ENCODE data around the gene MPPED1.

MPPED1 gene

GRCh38 chr22:43553451-43554258 lies 141.8 kb downstream of the MPPED1 start:
- in situ Hi-C loops (cut with MboI; ENCODE audit: low sequenced_read_pairs, unreplicated experiment) = no loop called here
- no peak for DNase-seq (ENCODE audit: low spot score)
- TF ChIP-seq, protein P1, sequence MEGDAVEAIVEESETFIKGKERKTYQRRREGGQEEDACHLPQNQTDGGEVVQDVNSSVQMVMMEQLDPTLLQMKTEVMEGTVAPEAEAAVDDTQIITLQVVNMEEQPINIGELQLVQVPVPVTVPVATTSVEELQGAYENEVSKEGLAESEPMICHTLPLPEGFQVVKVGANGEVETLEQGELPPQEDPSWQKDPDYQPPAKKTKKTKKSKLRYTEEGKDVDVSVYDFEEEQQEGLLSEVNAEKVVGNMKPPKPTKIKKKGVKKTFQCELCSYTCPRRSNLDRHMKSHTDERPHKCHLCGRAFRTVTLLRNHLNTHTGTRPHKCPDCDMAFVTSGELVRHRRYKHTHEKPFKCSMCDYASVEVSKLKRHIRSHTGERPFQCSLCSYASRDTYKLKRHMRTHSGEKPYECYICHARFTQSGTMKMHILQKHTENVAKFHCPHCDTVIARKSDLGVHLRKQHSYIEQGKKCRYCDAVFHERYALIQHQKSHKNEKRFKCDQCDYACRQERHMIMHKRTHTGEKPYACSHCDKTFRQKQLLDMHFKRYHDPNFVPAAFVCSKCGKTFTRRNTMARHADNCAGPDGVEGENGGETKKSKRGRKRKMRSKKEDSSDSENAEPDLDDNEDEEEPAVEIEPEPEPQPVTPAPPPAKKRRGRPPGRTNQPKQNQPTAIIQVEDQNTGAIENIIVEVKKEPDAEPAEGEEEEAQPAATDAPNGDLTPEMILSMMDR (IDR thresholded peaks at IDR 0.05; ENCODE audit: borderline replicate concordance, control extremely low read depth, extremely low read depth, insufficient read depth, missing control alignments) = no peak

- TF ChIP-seq, protein P1 (IDR thresholded peaks at IDR 0.05; ENCODE audit: borderline replicate concordance, control extremely low read depth, extremely low read depth, insufficient read depth, missing control alignments) = no peak
- in situ Hi-C loops (cut with MboI; ENCODE audit: low sequenced_read_pairs, unreplicated experiment) = no loop called here
- DNase-seq (ENCODE audit: low spot score) = no peak
These were observed 142.4 kb downstream of the MPPED1 start for GRCh38 chr22:43554259-43554636.

DNA sequence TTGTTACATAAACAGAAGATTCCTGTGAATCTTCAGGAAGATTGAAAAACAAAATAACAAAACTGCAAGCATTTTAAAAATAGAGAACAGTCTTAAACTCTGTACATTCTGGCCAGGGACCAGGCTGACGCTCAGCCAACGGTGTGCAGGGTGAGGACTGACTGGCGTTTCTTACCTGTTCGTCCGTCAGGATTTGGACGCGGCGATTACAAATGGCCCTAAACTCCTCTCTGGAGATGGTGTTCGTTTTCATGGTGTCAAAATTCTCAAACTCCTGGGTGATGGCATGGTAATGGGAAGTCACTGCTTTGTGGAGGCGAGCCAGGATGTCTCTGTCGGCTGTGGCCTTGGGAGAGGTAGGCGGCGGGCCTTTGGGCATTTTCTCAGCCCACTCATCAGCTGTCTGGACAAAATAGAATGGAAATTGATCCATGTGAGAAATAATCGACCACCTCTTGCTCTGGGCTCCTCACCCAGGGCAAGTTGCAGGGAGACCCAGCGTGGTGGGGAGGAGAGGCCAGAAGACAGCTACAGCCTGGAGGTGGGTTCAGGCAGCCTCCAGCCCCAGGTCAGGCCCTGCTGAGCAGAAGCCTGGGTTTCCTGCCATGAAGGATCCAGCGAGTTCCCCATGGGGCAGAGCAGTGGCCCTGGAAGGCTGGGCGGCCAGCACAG lies 143.0 kb downstream of the MPPED1 start:
- in situ Hi-C loops (cut with MboI; ENCODE audit: low sequenced_read_pairs, unreplicated experiment) = no loop called here
- no peak for DNase-seq (ENCODE audit: low spot score)
- TF ChIP-seq, protein P1 (IDR thresholded peaks at IDR 0.05; ENCODE audit: borderline replicate concordance, control extremely low read depth, extremely low read depth, insufficient read depth, missing control alignments) = no peak

GRCh38 chr22:43555561-43556515 lies 144.0 kb downstream of the MPPED1 start:
- in situ Hi-C loops (cut with MboI; ENCODE audit: low sequenced_read_pairs, unreplicated experiment) = no loop called here
- TF ChIP-seq, protein P1 (IDR thresholded peaks at IDR 0.05; ENCODE audit: borderline replicate concordance, control extremely low read depth, extremely low read depth, insufficient read depth, missing control alignments) = no peak
- no peak for DNase-seq (ENCODE audit: low spot score)
